Left lung (tissue), 10 donors: ENCODE data around the gene ANKRD50. TPM values are rescaled to one million over a fixed set of nuclear protein-coding genes. Genes with fewer than 3 reads are reported as not detected.
A peak's percentile ranks its signal among the peaks of the same experiment; 100 is the strongest.

Experiments used
- ATAC-seq: fragments of 200-7000 bp; cut with Tn5 transposase; one replicate; pipeline ENCODE4 v1.9.1; 2020; ENCODE audit warnings: moderate library complexity
- DNase-seq, 4 donors: peaks; one replicate each; pipeline ENCODE4 v3.0.0-alpha.2; 2013 to 2020
- H3K27ac ChIP-seq, 2 donors: fragments of 200-600 bp; sonication (generic) in 1 of 2; one replicate each; pipeline versions ENCODE4 v1.5.0 to v1.8.0; 2020 to 2021
- H3K27me3 ChIP-seq, 2 donors: fragments of 200-600 bp; sonication (generic) in 1 of 2; one replicate each; pipeline versions ENCODE4 v1.5.0 to v1.8.0; 2020 to 2021
- H3K36me3 ChIP-seq, 2 donors: fragments of 200-600 bp; sonication (generic) in 1 of 2; one replicate each; pipeline versions ENCODE4 v1.5.0 to v1.8.0; 2020 to 2021
- H3K4me1 ChIP-seq, 2 donors: fragments of 200-600 bp; one replicate each; pipeline ENCODE4 v1.8.0; 2021
- H3K4me3 ChIP-seq, 2 donors: fragments of 200-600 bp; sonication (generic) in 1 of 2; one replicate each; pipeline versions ENCODE4 v1.5.0 to v1.8.0; 2020 to 2021; ENCODE audit warnings: mild to moderate bottlenecking in 1 of 2
- H3K9me3 ChIP-seq, 2 donors: fragments of 200-600 bp; sonication (generic) in 1 of 2; one replicate each; pipeline versions ENCODE4 v1.5.0 to v1.8.0; 2020 to 2021
- CTCF ChIP-seq, 2 donors: fragments of 200-600 bp; sonication (generic) in 1 of 2; IDR thresholded peaks; one replicate each; pipeline versions ENCODE4 v1.5.0 to v1.8.0; 2021; ENCODE audit warnings: antibody characterized with exemption in 2 of 2
- intact Hi-C, 2 donors: fragments of 100-400 bp; cut with DNase I; formaldehyde crosslinking; loops; one replicate each; pipeline versions ENCODE4 v1.11.2 to v1.14.2; 2022
- polyA plus RNA-seq, 6 donors: library from polyadenylated mRNA; unstranded; fragments of 120-200 nt; gene quantifications; one replicate each; pipeline ENCODE4 v1.2.1, GENCODE V29; 2013; ENCODE audit not compliant: insufficient read length in 6 of 6
- total RNA-seq, 2 donors: library from RNA; stranded (reverse); fragmentation: NEBNext Ultra II Directional; extraction: Animal tissue kit (Norgen Biotek cat#: 25700); gene quantifications; one replicate each; pipeline ENCODE4 v1.2.1, GENCODE V29; 2021
- donor health status: DM: no; HTN: yes; CAD: no.
- donor health status: DM: no; HTN: no; CAD: no.

ANKRD50 gene
- total and polyA plus RNA-seq, 8 donors: 20.8 to 70.6 (median 63.1) TPM

- Histone ChIP-seq H3K27ac (no peak overlapping the region), H3K27me3 (no peaks in the 10 kb centered on the region), H3K4me1 (no peaks in the 10 kb centered on the region), H3K36me3 (peaks cover 0 to 9% of the 10 kb centered on the region in 2 donors), H3K9me3 (peaks cover 0 to 8% of the 10 kb centered on the region in 2 donors), H3K4me3 (no peak overlapping the region)
- ATAC-seq: no peak
- intact Hi-C loops: no loop called here
- DNase-seq: peak in 1 of 4 donors; percentile 74
- TF ChIP-seq CTCF (IDR thresholded peaks at IDR 0.05): no peak
Observed at GRCh38 chr4:124650614-124651013, 61.9 kb downstream of the ANKRD50 start.

- H3K9me3 ChIP-seq: peaks cover 0 to 8% of the 10 kb centered on the region in 2 donors
- no peak for DNase-seq
- intact Hi-C loops: no loop called here
Observed at GRCh38 chr4:124647599-124647998, 64.9 kb downstream of the ANKRD50 start.

GRCh38 chr4:124644621-124645020 lies 67.9 kb downstream of the ANKRD50 start:
- ATAC-seq (no peak), DNase-seq (no peak)
- intact Hi-C loops: no loop called here
- no peak overlapping the region for H3K4me3 ChIP-seq
- no peak for TF ChIP-seq CTCF (IDR thresholded peaks at IDR 0.05)
- no peaks in the 10 kb centered on the region for H3K9me3 ChIP-seq
- peaks cover 0 to 8% of the 10 kb centered on the region in 2 donors for H3K4me1 ChIP-seq
- no peaks in the 10 kb centered on the region for H3K36me3 ChIP-seq
- no peaks in the 10 kb centered on the region for H3K27me3 ChIP-seq
- H3K27ac ChIP-seq: no peak overlapping the region

More at GRCh38 chr4:124647599-124647998, 64.9 kb downstream of the ANKRD50 start:
- Histone ChIP-seq H3K4me1 (no peaks in the 10 kb centered on the region), H3K4me3 (no peak overlapping the region), H3K36me3 (peaks cover 0 to 9% of the 10 kb centered on the region in 2 donors), H3K27ac (no peak overlapping the region), H3K27me3 (no peaks in the 10 kb centered on the region)
- no peak for TF ChIP-seq CTCF (IDR thresholded peaks at IDR 0.05)
- ATAC-seq: no peak

DNA sequence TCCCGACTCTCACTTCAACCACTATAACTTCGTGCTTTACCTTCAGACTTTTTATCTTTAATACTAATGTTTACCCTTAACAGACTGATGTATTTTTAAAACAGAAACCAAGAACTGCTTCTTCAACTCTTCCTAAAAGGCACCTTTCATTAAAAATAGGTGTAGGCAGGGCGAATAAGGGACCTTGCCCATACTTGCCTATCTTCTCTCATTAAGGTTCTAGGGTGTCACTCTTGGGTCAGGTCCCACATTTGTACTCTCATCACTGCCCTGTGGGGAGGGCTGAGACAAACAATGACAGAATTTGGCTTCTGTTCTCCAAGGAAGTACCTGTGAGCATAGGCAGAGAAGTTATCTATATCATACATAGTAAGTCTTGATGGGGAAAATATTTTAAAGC lies 69.7 kb downstream of the ANKRD50 start:
- ATAC-seq (no peak), DNase-seq (no peak)
- TF ChIP-seq CTCF (IDR thresholded peaks at IDR 0.05): no peak
- intact Hi-C loops: no loop called here
- Histone ChIP-seq H3K9me3 (no peaks in the 10 kb centered on the region), H3K36me3 (no peaks in the 10 kb centered on the region), H3K4me1 (peaks cover 0 to 8% of the 10 kb centered on the region in 2 donors), H3K4me3 (no peak overlapping the region), H3K27ac (no peak overlapping the region), H3K27me3 (no peaks in the 10 kb centered on the region)

DNA sequence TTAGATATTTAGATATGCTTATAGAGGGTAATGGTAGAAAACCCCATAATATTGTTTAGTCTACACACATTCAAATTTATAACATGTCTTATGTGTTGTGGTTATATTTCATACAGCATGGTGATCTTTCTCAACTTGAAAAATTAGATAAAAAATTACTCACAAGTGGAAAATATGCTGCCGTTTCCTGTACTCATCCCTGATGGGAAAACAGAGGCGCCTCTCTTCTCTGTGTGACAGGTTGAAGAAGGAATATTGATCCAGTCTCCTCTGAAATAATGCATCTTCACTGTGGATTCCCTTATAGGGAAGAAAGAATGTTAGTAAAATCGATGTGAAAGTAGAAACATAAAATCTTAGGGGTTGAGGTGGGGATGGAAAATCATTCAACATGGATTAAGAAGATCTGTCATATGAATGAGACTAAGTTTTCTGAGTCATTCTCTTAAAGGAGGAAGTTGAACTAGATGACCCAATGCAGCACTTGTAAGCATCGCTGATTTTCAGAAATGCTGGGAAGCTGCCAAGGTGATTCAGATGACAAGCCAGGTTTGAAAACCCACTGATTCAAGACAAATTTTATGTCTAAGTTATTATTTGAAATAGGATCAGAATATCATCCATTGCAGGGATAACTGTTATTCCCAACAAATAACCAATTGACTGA lies 70.7 kb downstream of the ANKRD50 start:
- no peak overlapping the region for H3K4me3 ChIP-seq
- H3K27ac ChIP-seq: no peak overlapping the region
- ATAC-seq: no peak
- H3K36me3 ChIP-seq: no peaks in the 10 kb centered on the region
- H3K9me3 ChIP-seq: no peaks in the 10 kb centered on the region
- DNase-seq: no peak
- no peaks in the 10 kb centered on the region for H3K27me3 ChIP-seq
- no peak for TF ChIP-seq CTCF (IDR thresholded peaks at IDR 0.05)
- intact Hi-C loops: no loop called here
- H3K4me1 ChIP-seq: peaks cover 0 to 8% of the 10 kb centered on the region in 2 donors
